ENCODE measurements around the gene ELP2. TPM values are rescaled to one million over a fixed set of nuclear protein-coding genes. Genes with fewer than 3 reads are reported as not detected.
"Not testable (repeated sequence)": the region's sequence is repeated elsewhere in the genome, so short reads cannot be mapped to it uniquely, and the experiment has no call there.

Gene ELP2
- total RNA-seq, 2 donors from 2014 or later, result 147 to 152 TPM

DNA sequence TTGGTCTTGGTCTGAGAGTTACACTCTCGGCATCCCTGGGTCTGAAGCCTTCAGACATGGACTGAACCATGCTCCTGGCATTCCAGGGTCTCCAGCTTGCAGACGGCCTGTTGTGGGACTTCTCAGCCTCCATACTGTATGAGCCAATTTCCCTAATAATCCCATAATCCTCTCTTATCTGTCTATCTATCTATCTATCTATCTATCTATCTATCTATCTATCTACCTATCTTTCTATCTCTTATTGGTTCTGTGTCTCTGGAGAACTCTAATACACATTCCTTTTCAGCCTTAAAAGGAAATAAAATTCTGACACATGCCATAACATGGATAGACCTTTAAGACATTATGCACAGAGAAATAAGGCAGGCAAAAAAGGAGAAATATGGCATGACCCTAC is 24.9 kb upstream of the ELP2 start:
- Mint-ChIP-seq H3K36me3 (ENCODE audit: low read depth) (peaks cover 6% of the 10 kb centered on the region), H3K27me3 (peaks cover 6% of the 10 kb centered on the region), H3K4me1 (no peaks in the 10 kb centered on the region), H3K27ac (no peak overlapping the region), H3K4me3 (no peak overlapping the region)
- no peak for ATAC-seq
- DNase-seq, result no peak
- H3K9me3 ChIP-seq (ENCODE audit: control insufficient read depth, low read length, poor library complexity, severe bottlenecking), result no peaks in the 10 kb centered on the region

DNA sequence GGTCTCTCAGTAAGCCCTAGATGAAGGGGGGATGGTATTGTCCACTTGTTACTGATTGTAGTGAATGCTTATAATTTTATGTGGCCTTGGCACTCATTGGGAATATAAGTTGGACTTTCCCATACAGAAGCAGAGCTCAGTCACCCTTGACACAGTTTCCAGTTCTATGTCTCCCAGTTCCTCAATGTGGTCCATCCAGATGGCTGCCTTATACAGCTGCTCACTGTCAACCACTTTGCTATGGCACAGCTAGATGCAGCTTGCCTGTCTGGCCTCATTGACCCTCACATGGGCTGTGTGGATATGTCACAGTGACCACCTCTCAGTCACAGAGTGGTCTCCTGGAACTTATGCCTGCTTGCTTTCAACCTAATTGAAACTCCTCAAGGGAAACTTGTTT is 22.2 kb upstream of the ELP2 start:
- peaks cover 12% of the 10 kb centered on the region for H3K36me3 Mint-ChIP-seq (ENCODE audit: low read depth)
- ATAC-seq, result no peak
- H3K27me3 Mint-ChIP-seq, result no peaks in the 10 kb centered on the region
- no peak for DNase-seq
- H3K4me3 Mint-ChIP-seq, result no peak overlapping the region
- no peaks in the 10 kb centered on the region for H3K4me1 Mint-ChIP-seq
- H3K27ac Mint-ChIP-seq, result no peak overlapping the region
- no peaks in the 10 kb centered on the region for H3K9me3 ChIP-seq (ENCODE audit: control insufficient read depth, low read length, poor library complexity, severe bottlenecking)

DNA sequence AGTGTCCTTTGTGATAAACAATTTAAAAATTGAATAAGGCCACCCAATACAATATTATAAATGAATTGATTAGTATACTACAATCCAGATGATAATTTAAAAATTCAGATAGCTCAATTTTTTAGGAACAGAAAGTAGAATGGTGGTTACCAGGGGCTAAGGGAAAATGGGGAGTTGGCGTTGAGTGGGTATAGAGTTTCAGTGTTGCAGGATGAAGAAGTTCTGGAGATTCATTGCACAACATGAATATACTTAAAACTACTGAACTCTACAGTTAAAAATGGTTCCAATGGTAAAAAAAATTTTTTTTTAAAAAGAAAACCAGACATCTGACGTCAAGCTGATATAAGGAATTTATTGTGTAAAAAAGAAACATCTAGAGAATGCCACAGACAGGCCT is 21.5 kb upstream of the ELP2 start:
- ATAC-seq, result no peak
- H3K36me3 Mint-ChIP-seq (ENCODE audit: low read depth), result peaks cover 13% of the 10 kb centered on the region
- H3K4me1 Mint-ChIP-seq, result no peaks in the 10 kb centered on the region

DNA sequence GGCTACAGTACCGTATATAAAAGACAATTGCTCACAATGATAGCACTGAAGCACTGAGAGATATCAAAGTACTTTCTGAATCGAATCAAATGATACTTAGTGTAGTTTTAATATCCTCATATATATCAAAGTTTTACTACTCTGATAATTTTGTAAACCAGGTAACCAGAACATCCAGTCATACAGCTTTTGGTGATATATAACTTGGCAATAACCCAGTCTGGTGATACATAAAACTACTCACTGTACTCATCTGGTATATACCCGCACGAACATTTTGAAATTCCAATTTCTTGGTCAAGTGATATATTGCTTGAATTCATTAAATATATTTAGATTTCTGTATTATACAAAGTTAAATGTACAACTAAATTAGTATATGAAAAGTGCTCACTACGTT is 21.1 kb upstream of the ELP2 start:
- Mint-ChIP-seq H3K36me3 (ENCODE audit: low read depth) (peaks cover 13% of the 10 kb centered on the region), H3K27me3 (no peaks in the 10 kb centered on the region), H3K4me1 (no peaks in the 10 kb centered on the region), H3K4me3 (no peak overlapping the region), H3K27ac (no peak overlapping the region)
- ATAC-seq (no peak), DNase-seq (no peak)
- H3K9me3 ChIP-seq (ENCODE audit: control insufficient read depth, low read length, poor library complexity, severe bottlenecking), result no peaks in the 10 kb centered on the region

More for the DNA sequence above, 21.5 kb upstream of the ELP2 start:
- no peak overlapping the region for H3K4me3 Mint-ChIP-seq
- H3K9me3 ChIP-seq (ENCODE audit: control insufficient read depth, low read length, poor library complexity, severe bottlenecking), result no peaks in the 10 kb centered on the region
- DNase-seq, result no peak
- H3K27me3 Mint-ChIP-seq, result no peaks in the 10 kb centered on the region
- no peak overlapping the region for H3K27ac Mint-ChIP-seq

DNA sequence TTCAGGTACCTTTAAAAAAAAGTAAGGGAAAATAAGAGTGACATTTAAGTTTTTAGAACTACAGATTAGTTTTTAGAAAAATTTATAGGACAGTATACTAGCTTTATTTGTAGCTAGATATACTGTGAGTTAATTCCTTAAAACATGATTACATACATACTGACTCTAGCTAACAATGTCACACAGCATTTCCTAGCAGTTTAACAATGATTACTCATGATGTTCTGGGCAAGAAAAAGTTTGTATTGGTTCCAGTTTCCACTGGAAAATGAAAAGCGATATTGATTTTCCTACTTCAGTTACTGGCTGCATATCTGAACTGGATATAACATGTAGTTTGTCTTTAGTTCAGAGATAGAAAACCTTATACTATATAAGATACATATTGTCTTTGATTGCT is 20.0 kb upstream of the ELP2 start:
- no peak overlapping the region for H3K27ac Mint-ChIP-seq
- H3K4me3 Mint-ChIP-seq, result no peak overlapping the region
- no peaks in the 10 kb centered on the region for H3K4me1 Mint-ChIP-seq
- no peaks in the 10 kb centered on the region for H3K27me3 Mint-ChIP-seq
- DNase-seq (no peak), ATAC-seq (no peak)
- H3K9me3 ChIP-seq (ENCODE audit: control insufficient read depth, low read length, poor library complexity, severe bottlenecking), result no peaks in the 10 kb centered on the region
- H3K36me3 Mint-ChIP-seq (ENCODE audit: low read depth), result peaks cover 18% of the 10 kb centered on the region

DNA sequence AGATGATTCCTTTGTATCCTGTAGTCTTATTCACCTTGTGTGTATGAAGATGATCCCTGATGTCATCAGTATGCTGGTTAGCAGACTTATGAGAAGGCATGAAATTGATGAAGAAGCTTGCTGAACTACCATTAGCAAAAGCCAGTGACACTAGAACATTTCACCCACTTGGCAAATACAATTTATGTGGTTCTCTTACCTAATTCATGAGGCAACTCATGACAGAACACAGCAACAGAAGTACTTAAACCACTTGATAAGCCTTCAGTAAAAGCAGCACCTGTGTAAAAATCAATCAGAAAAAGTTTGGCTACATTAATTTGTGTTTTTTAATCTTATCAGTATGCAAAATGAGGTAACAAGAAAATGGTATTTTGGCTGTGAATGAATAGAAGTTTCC is 17.4 kb upstream of the ELP2 start:
- Mint-ChIP-seq H3K4me1 (no peaks in the 10 kb centered on the region), H3K36me3 (ENCODE audit: low read depth) (peaks cover 19% of the 10 kb centered on the region)
- no peak for ATAC-seq

DNA sequence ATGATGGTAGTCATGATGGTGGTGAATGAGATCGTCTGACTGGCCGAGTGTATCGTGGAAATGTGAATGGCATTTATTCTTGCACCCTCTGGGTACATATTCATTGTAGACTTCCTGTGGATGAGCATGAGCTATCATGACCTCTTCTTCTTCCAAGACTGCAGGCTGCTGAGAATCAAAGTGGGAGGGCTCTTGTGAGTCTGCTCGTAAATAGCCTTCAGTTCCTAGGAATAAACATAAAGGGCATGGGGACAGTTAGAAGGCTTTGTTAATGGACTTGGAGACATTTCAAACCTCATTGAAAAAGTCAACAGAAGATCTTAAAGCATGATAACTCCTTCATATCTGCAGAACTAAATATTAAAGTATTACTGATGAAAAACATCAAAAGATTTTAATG is 15.4 kb upstream of the ELP2 start:
- Mint-ChIP-seq H3K4me1 (peaks cover 2% of the 10 kb centered on the region), H3K4me3 (no peak overlapping the region), H3K27ac (no peak overlapping the region), H3K27me3 (no peaks in the 10 kb centered on the region), H3K36me3 (ENCODE audit: low read depth) (peaks cover 15% of the 10 kb centered on the region)
- no peak for DNase-seq
- no peak for ATAC-seq
- H3K9me3 ChIP-seq (ENCODE audit: control insufficient read depth, low read length, poor library complexity, severe bottlenecking), result no peaks in the 10 kb centered on the region

More for the DNA sequence above, 17.4 kb upstream of the ELP2 start:
- DNase-seq, result no peak
- Mint-ChIP-seq H3K27me3 (no peaks in the 10 kb centered on the region), H3K4me3 (no peak overlapping the region), H3K27ac (no peak overlapping the region)
- no peaks in the 10 kb centered on the region for H3K9me3 ChIP-seq (ENCODE audit: control insufficient read depth, low read length, poor library complexity, severe bottlenecking)

DNA sequence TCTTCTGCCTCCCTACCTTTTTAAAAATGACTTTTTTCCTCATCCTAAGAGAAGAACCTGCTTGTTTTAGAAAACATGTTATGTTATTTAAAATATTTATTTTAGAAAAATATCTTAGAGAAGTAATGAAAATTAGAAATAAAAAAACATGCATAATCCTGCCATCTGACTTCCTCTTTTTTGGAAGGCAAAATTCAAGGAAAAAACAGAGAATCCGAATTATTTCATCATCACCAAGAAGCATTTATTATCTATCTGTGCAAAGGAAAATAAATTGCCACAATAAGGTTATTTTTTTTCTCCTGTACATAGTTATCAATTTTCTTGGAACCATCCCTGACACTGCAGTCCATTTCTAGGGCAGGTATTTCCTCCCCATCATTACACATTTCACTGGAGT is 15.0 kb upstream of the ELP2 start:
- ATAC-seq (no peak), DNase-seq (no peak)
- Mint-ChIP-seq H3K36me3 (ENCODE audit: low read depth) (peaks cover 13% of the 10 kb centered on the region), H3K4me3 (no peak overlapping the region), H3K27me3 (no peaks in the 10 kb centered on the region), H3K4me1 (peaks cover 2% of the 10 kb centered on the region), H3K27ac (no peak overlapping the region)
- H3K9me3 ChIP-seq (ENCODE audit: control insufficient read depth, low read length, poor library complexity, severe bottlenecking), result no peaks in the 10 kb centered on the region

DNA sequence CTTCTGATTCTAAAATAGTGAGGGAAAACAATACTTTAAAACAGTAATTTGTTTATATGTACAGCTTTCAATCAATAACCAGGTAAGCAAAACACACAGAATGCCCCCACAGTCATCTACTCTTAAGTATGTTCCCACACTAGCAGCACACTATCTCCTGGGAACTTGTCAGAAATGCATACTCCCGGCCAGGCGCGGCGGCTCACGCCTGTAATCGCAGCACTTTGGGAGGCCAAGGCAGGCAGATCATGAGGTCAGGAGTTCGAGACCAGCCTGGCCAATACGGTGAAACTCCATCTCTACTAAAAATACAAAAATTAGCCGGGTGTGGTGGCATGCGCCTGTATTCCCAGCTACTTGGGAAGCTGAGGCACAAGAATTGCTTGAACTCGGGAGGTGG is 12.9 kb upstream of the ELP2 start:
- not testable (repeated sequence) for H3K27me3 Mint-ChIP-seq; H3K4me1 Mint-ChIP-seq; DNase-seq; H3K4me3 Mint-ChIP-seq; H3K9me3 ChIP-seq (ENCODE audit: control insufficient read depth, low read length, poor library complexity, severe bottlenecking); ATAC-seq; H3K27ac Mint-ChIP-seq
- peaks cover 13% of the 10 kb centered on the region for H3K36me3 Mint-ChIP-seq (ENCODE audit: low read depth)

DNA sequence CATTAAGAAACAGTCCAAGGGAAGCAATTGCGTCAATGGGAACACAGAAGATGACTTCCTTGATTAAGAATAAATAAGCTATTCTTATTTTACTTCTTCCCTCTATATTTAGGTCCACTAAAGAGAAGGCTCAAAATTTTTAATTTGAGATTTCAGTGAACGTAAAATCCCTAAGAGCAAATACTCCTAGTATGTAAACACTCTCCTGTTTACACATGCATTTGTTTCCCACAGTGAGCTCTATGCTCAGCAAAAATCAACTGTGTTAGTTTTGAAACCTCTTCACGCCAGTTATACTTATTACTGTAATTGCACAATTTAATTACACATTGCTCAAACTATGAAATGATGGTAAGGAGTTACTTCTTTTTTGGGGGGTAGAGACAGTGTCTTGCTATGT is 9.4 kb upstream of the ELP2 start:
- Mint-ChIP-seq H3K4me3 (no peak overlapping the region), H3K27me3 (no peaks in the 10 kb centered on the region), H3K27ac (no peak overlapping the region), H3K36me3 (ENCODE audit: low read depth) (peaks cover 6% of the 10 kb centered on the region), H3K4me1 (peaks cover 5% of the 10 kb centered on the region)
- ATAC-seq (no peak), DNase-seq (no peak)
- H3K9me3 ChIP-seq (ENCODE audit: control insufficient read depth, low read length, poor library complexity, severe bottlenecking), result no peaks in the 10 kb centered on the region

DNA sequence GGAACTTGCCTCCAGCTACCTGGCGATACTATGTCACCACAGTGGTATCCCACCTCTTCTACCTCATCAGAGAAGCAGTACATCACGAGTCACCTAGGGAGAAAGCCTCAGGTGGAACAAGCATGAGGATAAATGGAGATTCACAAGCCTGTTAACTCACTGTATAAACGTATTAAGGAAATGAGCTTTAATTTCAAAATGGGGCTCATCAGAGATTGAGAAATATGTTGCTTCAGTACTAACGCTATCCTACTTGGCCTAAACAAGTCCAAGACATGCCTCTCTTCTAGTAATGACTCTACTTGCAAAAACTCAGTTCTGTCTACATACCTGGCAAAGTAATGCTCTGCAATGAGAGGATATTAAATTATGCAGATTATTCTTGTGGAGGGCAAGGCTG is 4.9 kb upstream of the ELP2 start:
- Mint-ChIP-seq H3K27me3 (no peaks in the 10 kb centered on the region), H3K36me3 (ENCODE audit: low read depth) (peaks cover 4% of the 10 kb centered on the region), H3K4me3 (no peak overlapping the region), H3K4me1 (peaks cover 17% of the 10 kb centered on the region), H3K27ac (peak overlapping the region; percentile 27)
- ATAC-seq (no peak), DNase-seq (no peak)
- no peaks in the 10 kb centered on the region for H3K9me3 ChIP-seq (ENCODE audit: control insufficient read depth, low read length, poor library complexity, severe bottlenecking)

DNA sequence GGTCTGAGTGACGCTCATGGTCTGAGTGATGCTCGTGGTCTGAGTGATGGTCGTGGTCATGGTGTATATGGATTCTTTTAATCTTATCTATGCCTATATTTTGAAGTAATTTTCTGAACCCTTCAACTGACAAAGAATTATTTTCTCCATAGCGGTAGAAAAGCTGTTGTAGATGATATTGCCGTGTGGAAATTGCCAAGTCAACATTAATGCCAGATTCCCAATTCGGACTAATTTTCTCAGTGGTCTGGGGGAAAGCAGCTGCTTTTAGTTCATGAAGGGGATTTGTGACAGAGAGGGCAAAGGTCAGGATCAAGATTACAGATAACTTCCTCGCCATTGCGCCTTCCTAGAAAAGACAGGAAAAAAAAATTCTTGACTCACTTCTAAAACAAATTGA is 3.0 kb upstream of the ELP2 start:
- Mint-ChIP-seq H3K36me3 (ENCODE audit: low read depth) (peaks cover 4% of the 10 kb centered on the region), H3K27me3 (no peaks in the 10 kb centered on the region), H3K27ac (no peak overlapping the region), H3K4me1 (peaks cover 25% of the 10 kb centered on the region), H3K4me3 (peak overlapping the region; percentile 5)
- DNase-seq (no peak), ATAC-seq (no peak)
- H3K9me3 ChIP-seq (ENCODE audit: control insufficient read depth, low read length, poor library complexity, severe bottlenecking), result no peaks in the 10 kb centered on the region

DNA sequence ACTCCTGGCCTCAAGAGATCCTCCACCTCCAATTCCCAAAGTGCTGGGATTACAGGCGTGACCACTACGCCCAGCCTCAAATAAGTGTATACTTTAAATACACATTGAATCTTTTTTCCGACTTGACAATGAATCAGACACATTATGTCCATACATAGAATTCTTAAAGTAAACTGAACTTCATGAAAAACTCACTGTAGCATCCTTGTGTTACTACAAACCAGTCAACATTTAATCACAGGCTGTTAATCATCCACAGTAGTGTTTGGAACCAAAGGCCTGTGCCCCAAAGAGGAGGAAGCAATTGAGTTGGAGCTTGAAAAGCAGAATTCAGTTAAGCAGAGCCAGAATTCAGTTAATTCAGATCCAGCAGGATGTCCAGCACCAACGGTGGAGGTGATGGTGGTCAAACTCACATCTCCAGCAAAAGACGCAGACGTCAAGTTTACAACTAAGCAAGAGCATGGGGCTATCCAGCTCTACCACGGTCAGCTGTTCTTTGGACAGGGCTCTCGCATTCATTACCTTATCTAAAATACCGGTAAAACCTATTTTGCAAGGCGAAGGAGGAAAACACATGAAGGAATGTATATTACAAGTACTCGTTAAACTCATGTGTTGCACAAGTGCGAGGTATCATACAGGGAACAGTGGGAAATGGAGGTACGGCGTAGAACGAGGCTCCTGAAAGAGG is 1.7 kb upstream of the ELP2 start:
- Mint-ChIP-seq H3K36me3 (ENCODE audit: low read depth) (peaks cover 6% of the 10 kb centered on the region), H3K4me3 (peak overlapping the region; percentile 94), H3K4me1 (peaks cover 36% of the 10 kb centered on the region), H3K27me3 (no peaks in the 10 kb centered on the region), H3K27ac (peak overlapping the region; percentile 97)
- H3K9me3 ChIP-seq (ENCODE audit: control insufficient read depth, low read length, poor library complexity, severe bottlenecking), result no peaks in the 10 kb centered on the region
- ATAC-seq (no peak), DNase-seq (no peak)

DNA sequence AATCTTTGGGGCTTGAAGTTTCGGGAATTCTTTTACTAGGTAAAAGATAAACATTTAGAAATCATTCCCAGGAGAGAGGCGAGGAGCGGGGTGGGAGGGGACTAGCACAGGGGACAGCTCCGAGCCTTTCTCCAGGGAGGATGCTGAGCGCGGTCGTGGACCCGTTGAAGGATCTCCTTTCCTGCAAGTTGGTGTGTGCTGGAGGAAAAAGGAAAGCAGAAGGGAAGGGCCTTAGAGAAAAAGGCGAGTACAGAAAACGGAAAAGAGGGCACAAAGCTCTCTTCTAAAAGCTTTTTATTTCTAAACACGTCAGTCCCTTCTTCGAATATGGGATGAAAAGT is 1.2 kb upstream of the ELP2 start:
- ATAC-seq, result no peak
- Mint-ChIP-seq H3K27ac (peak overlapping the region; percentile 97), H3K4me1 (peaks cover 34% of the 10 kb centered on the region), H3K36me3 (ENCODE audit: low read depth) (peaks cover 4% of the 10 kb centered on the region), H3K4me3 (peak overlapping the region; percentile 94), H3K27me3 (no peaks in the 10 kb centered on the region)
- no peak for DNase-seq
- H3K9me3 ChIP-seq (ENCODE audit: control insufficient read depth, low read length, poor library complexity, severe bottlenecking), result no peaks in the 10 kb centered on the region
